ENCODE data around the gene POLR1E. TPM values are rescaled to one million over a fixed set of nuclear protein-coding genes. Genes with fewer than 3 reads are reported as not detected.

The POLR1E gene
- total RNA-seq, 1 donor from 2014 or later: 23.2 TPM

- no peak for TF ChIP-seq CTCF (conservative IDR thresholded peaks at IDR 0.05; ENCODE audit: low read depth, low read length)
- no peak for DNase-seq (ENCODE audit: low read depth)
- H3K4me3 ChIP-seq (ENCODE audit: low read depth, low read length): no peak overlapping the region
Measured at GRCh38 chr9:37539634-37540033, 53.9 kb downstream of the POLR1E start.

- no peak for TF ChIP-seq CTCF (conservative IDR thresholded peaks at IDR 0.05; ENCODE audit: low read depth, low read length)
- no peak overlapping the region for H3K4me3 ChIP-seq (ENCODE audit: low read depth, low read length)
- no peak for DNase-seq (ENCODE audit: low read depth)
Measured at GRCh38 chr9:37540634-37541033, 54.9 kb downstream of the POLR1E start.

- no peak for DNase-seq (ENCODE audit: low read depth)
- H3K4me3 ChIP-seq (ENCODE audit: low read depth, low read length): no peak overlapping the region
- no peak for TF ChIP-seq CTCF (conservative IDR thresholded peaks at IDR 0.05; ENCODE audit: low read depth, low read length)
Measured at GRCh38 chr9:37541465-37541864, 55.7 kb downstream of the POLR1E start.

- no peak for DNase-seq (ENCODE audit: low read depth)
- no peak for TF ChIP-seq CTCF (conservative IDR thresholded peaks at IDR 0.05; ENCODE audit: low read depth, low read length)
Measured at GRCh38 chr9:37542488-37542887, 56.7 kb downstream of the POLR1E start.

DNA sequence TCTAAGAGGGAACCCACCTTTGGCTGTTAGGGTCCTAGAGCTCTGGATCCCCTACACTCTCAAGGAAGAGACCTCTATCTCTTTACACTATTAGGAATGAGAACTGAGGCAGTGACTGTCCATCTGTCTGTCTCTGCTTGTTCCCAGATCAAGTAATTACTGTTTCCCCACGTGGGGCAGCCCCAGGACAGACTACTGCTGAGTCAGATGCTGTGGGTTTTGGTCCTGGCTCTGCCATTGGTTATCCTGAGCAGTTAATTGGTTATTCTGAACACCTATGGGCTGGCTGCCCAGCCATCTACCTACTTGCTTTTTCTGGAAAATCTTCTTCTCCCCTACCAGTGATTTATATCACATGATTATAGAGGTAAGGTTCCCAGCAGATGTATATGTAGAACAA is 57.1 kb downstream of the POLR1E start:
- no peak overlapping the region for H3K4me3 ChIP-seq (ENCODE audit: low read depth, low read length)
- no peak for DNase-seq (ENCODE audit: low read depth)
- TF ChIP-seq CTCF (conservative IDR thresholded peaks at IDR 0.05; ENCODE audit: low read depth, low read length): no peak

More at GRCh38 chr9:37542488-37542887, 56.7 kb downstream of the POLR1E start:
- H3K4me3 ChIP-seq (ENCODE audit: low read depth, low read length): no peak overlapping the region

- no peak for TF ChIP-seq CTCF (conservative IDR thresholded peaks at IDR 0.05; ENCODE audit: low read depth, low read length)
- no peak overlapping the region for H3K4me3 ChIP-seq (ENCODE audit: low read depth, low read length)
- no peak for DNase-seq (ENCODE audit: low read depth)
Measured at GRCh38 chr9:37543468-37543867, 57.7 kb downstream of the POLR1E start.

DNA sequence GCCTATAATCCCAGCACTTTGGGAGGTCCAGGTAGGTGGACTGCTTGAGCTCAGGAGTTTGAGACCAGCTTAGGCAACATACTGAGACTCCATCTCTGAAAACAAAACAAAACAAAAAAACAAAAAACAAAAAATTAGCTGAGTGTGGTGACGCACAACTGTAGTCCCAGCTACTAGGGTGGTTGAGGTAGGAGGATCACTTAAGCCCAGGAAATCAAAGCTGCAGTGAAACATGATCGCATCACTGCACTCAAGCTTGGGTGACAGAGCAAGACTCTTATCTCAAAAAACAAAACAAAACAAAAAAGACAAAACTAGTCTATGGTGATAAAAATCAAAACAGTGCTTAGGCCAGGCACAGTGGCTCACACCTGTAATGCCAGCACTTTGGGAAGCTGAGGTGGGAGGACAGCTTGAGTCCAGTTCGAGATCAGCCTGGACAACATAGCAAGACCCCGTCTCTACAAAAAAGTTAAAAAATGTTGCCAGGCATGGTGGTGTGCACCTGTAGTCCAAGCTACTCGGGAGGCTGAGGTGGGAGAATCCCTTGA is 61.7 kb downstream of the POLR1E start:
- no peak for TF ChIP-seq CTCF (conservative IDR thresholded peaks at IDR 0.05; ENCODE audit: low read depth, low read length)
- no peak for DNase-seq (ENCODE audit: low read depth)
- H3K4me3 ChIP-seq (ENCODE audit: low read depth, low read length): no peak overlapping the region

Measured in epithelial cell of proximal tubule (primary cell).